HEK293 (cell line): ENCODE measurements around the gene ZFHX3.

Experiments used
- CTCF ChIA-PET: fragments of 350-600 bp; formaldehyde crosslinking; extraction: SDS; loops from one replicate; lab custom pipeline; 2021; ENCODE audit warnings: antibody characterized with exemption; lab: Yijun Ruan, JAX
- POLR2A ChIA-PET: fragments of 300-600 bp; formaldehyde crosslinking; extraction: SDS; loops from one replicate; lab custom pipeline; 2020; ENCODE audit warnings: antibody characterized with exemption, inconsistent platforms; lab: Yijun Ruan, JAX
- H3K27ac ChIP-seq: fragments of 200-500 bp; sonication (Bioruptor generic); 2 replicates; pipeline ENCODE4 v1.5.1; 2014; ENCODE audit warnings: low read depth, low read length, control low read depth, inconsistent platforms; ENCODE audit errors: extremely low read depth
- H3K36me3 ChIP-seq, 2 experiments: fragments of 200-500 bp in 1 of 2; sonication (Bioruptor generic) in 1 of 2; 1 replicate in 1 of 2; 2 replicates in 1 of 2; pipeline ENCODE4 v1.5.1; 2014 to 2017; ENCODE audit warnings: inconsistent platforms in 2 of 2, low read length in 2 of 2; ENCODE audit not compliant: control insufficient read depth in 2 of 2, insufficient read depth in 1 of 2
- H3K4me1 ChIP-seq: fragments of 200-500 bp; sonication (Bioruptor generic); 2 replicates; pipeline ENCODE4 v1.5.1; 2014; ENCODE audit warnings: mild to moderate bottlenecking, low read length, inconsistent platforms; ENCODE audit not compliant: control insufficient read depth, insufficient read depth
- H3K4me3 ChIP-seq: 2 replicates; pipeline ENCODE4 v1.5.1; 2011; ENCODE audit warnings: low read depth, mild to moderate bottlenecking, control low read depth, low read length, moderate library complexity
- H3K9me3 ChIP-seq: fragments of 200-500 bp; sonication (Bioruptor generic); 2 replicates; pipeline ENCODE4 v1.5.1; 2014; ENCODE audit warnings: low read depth, low read length, inconsistent platforms; ENCODE audit not compliant: control insufficient read depth, insufficient read depth
- HOXD13 ChIP-seq: sonication (generic); formaldehyde crosslinking; IDR thresholded peaks from 2 replicates; pipeline ENCODE4 v1.8.0; 2022; ENCODE audit warnings: missing genetic modification reagents, borderline replicate concordance
- IKZF3 ChIP-seq: fragments of 450-650 bp; IDR thresholded peaks from 2 replicates; pipeline ENCODE4 v1.5.0; 2018; ENCODE audit warnings: missing biosample characterization, mild to moderate bottlenecking, missing genetic modification characterization, moderate library complexity
- MZF1 ChIP-seq: fragments of 450-650 bp; formaldehyde crosslinking; IDR thresholded peaks from 2 replicates; pipeline ENCODE4 v1.5.1; 2017; ENCODE audit warnings: missing biosample characterization, missing genetic modification characterization, borderline replicate concordance
- SETDB1 ChIP-seq: IDR thresholded peaks from one replicate; pipeline ENCODE4 v1.6.1; 2017; ENCODE audit warnings: mild to moderate bottlenecking, low read length, moderate library complexity, mixed read lengths; ENCODE audit not compliant: insufficient read length
- SP2 ChIP-seq: fragments of 450-650 bp; formaldehyde crosslinking; IDR thresholded peaks from 2 replicates; pipeline ENCODE4 v1.5.1; 2016; ENCODE audit warnings: missing biosample characterization, missing genetic modification characterization
- TRIM28 ChIP-seq: IDR thresholded peaks from 2 replicates; pipeline ENCODE4 v1.6.1; 2011; ENCODE audit warnings: low read length, control low read depth, borderline replicate concordance
- WT1 ChIP-seq: fragments of 450-650 bp; formaldehyde crosslinking; IDR thresholded peaks from 2 replicates; pipeline ENCODE4 v1.5.1; 2016; ENCODE audit warnings: missing biosample characterization, missing genetic modification characterization
- ZBTB8A ChIP-seq: fragments of 450-650 bp; formaldehyde crosslinking; IDR thresholded peaks from 2 replicates; pipeline ENCODE4 v1.5.1; 2016; ENCODE audit warnings: missing biosample characterization, missing genetic modification characterization
- ZFP37 ChIP-seq: fragments of 450-650 bp; formaldehyde crosslinking; IDR thresholded peaks from 2 replicates; pipeline ENCODE4 v1.5.1; 2016; ENCODE audit warnings: missing biosample characterization, missing genetic modification characterization
- ZNF2 ChIP-seq: fragments of 450-650 bp; formaldehyde crosslinking; IDR thresholded peaks from 2 replicates; pipeline ENCODE4 v1.5.1; 2016; ENCODE audit warnings: missing biosample characterization, missing genetic modification characterization
- ZNF248 ChIP-seq: fragments of 450-650 bp; formaldehyde crosslinking; IDR thresholded peaks from 2 replicates; pipeline ENCODE4 v1.5.1; 2017; ENCODE audit warnings: missing biosample characterization, missing genetic modification characterization
- ZNF302 ChIP-seq: fragments of 450-650 bp; formaldehyde crosslinking; IDR thresholded peaks from 2 replicates; pipeline ENCODE4 v1.5.1; 2016; ENCODE audit warnings: missing biosample characterization, missing genetic modification characterization, low read depth
- ZNF529 ChIP-seq: fragments of 450-650 bp; formaldehyde crosslinking; IDR thresholded peaks from 2 replicates; pipeline ENCODE4 v1.5.1; 2017; ENCODE audit warnings: missing genetic modification characterization, missing biosample characterization; ENCODE audit not compliant: insufficient replicate concordance
- ZNF792 ChIP-seq: fragments of 450-650 bp; formaldehyde crosslinking; IDR thresholded peaks from 2 replicates; pipeline ENCODE4 v1.5.1; 2016; ENCODE audit warnings: missing biosample characterization, missing genetic modification characterization
- TF ChIP-seq, protein P1 (sequence below): fragments of 450-650 bp; formaldehyde crosslinking; IDR thresholded peaks from 2 replicates; pipeline ENCODE4 v1.5.1; 2016; ENCODE audit warnings: missing biosample characterization, missing genetic modification characterization
- TF ChIP-seq, protein P2 (sequence below): fragments of 450-650 bp; formaldehyde crosslinking; IDR thresholded peaks from 2 replicates; pipeline ENCODE4 v1.5.1; 2016; ENCODE audit warnings: missing biosample characterization, missing genetic modification characterization
- TF ChIP-seq, protein P3 (sequence below): fragments of 450-650 bp; formaldehyde crosslinking; IDR thresholded peaks from 2 replicates; pipeline ENCODE4 v1.5.1; 2016; ENCODE audit warnings: missing biosample characterization, missing genetic modification characterization, borderline replicate concordance
- TF ChIP-seq, protein P4 (sequence below): fragments of 450-650 bp; IDR thresholded peaks from 2 replicates; pipeline ENCODE4 v1.5.1; 2018; ENCODE audit warnings: missing biosample characterization, mild to moderate bottlenecking, missing genetic modification characterization

The ZFHX3 gene

DNA sequence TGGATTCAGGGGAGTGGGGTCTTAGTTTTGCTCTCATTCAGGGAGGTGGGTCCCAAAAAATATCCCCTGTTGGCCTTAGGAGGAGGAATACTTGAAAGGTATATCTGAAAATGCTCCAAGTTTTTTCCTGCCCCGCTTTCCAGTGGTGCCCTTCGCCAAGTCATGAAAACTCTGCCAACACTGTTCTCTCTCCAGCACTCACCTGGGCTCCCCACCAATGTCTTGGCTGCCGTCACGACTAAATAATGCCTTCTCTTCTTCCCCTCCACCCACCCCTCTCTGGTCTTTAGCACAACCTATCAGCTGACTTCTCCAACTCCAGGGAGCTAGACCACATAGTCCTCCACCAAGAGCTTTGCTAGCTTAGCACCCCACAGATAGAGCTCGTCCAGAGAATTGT lies 30.6 kb downstream of the ZFHX3 start:
- H3K4me1 ChIP-seq: peaks cover 22% of the 10 kb centered on the region
- POLR2A ChIA-PET: no interaction called here
- CTCF ChIA-PET: no interaction called here

More for the DNA sequence above, 30.6 kb downstream of the ZFHX3 start:
- Histone ChIP-seq H3K27ac (no peak overlapping the region), H3K4me3 (no peak overlapping the region), H3K36me3 (no peaks in the 10 kb centered on the region), H3K9me3 (no peaks in the 10 kb centered on the region)
- TF ChIP-seq IKZF3 (tag by site-specific recombination) (no peak), HOXD13 (CRISPR knock-in tag) (no peak), ZNF792 (tag by site-specific recombination) (no peak), ZNF2 (tag by site-specific recombination) (no peak), ZNF529 (tag by site-specific recombination) (no peak), ZNF302 (tag by site-specific recombination) (no peak), MZF1 (tag by site-specific recombination) (no peak), TRIM28 (no peak), ZFP37 (no peak), ZNF248 (tag by site-specific recombination) (no peak), ZBTB8A (tag by site-specific recombination) (no peak), WT1 (tag by site-specific recombination) (no peak), SETDB1 (no peak), SP2 (tag by site-specific recombination) (no peak)
- TF ChIP-seq, protein P1, sequence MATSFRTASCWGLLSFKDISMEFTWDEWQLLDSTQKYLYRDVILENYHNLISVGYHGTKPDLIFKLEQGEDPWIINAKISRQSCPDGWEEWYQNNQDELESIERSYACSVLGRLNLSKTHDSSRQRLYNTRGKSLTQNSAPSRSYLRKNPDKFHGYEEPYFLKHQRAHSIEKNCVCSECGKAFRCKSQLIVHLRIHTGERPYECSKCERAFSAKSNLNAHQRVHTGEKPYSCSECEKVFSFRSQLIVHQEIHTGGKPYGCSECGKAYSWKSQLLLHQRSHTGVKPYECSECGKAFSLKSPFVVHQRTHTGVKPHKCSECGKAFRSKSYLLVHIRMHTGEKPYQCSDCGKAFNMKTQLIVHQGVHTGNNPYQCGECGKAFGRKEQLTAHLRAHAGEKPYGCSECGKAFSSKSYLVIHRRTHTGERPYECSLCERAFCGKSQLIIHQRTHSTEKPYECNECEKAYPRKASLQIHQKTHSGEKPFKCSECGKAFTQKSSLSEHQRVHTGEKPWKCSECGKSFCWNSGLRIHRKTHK (tag by site-specific recombination): no peak
- TF ChIP-seq, protein P2, sequence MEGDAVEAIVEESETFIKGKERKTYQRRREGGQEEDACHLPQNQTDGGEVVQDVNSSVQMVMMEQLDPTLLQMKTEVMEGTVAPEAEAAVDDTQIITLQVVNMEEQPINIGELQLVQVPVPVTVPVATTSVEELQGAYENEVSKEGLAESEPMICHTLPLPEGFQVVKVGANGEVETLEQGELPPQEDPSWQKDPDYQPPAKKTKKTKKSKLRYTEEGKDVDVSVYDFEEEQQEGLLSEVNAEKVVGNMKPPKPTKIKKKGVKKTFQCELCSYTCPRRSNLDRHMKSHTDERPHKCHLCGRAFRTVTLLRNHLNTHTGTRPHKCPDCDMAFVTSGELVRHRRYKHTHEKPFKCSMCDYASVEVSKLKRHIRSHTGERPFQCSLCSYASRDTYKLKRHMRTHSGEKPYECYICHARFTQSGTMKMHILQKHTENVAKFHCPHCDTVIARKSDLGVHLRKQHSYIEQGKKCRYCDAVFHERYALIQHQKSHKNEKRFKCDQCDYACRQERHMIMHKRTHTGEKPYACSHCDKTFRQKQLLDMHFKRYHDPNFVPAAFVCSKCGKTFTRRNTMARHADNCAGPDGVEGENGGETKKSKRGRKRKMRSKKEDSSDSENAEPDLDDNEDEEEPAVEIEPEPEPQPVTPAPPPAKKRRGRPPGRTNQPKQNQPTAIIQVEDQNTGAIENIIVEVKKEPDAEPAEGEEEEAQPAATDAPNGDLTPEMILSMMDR: no peak
- TF ChIP-seq, protein P3, sequence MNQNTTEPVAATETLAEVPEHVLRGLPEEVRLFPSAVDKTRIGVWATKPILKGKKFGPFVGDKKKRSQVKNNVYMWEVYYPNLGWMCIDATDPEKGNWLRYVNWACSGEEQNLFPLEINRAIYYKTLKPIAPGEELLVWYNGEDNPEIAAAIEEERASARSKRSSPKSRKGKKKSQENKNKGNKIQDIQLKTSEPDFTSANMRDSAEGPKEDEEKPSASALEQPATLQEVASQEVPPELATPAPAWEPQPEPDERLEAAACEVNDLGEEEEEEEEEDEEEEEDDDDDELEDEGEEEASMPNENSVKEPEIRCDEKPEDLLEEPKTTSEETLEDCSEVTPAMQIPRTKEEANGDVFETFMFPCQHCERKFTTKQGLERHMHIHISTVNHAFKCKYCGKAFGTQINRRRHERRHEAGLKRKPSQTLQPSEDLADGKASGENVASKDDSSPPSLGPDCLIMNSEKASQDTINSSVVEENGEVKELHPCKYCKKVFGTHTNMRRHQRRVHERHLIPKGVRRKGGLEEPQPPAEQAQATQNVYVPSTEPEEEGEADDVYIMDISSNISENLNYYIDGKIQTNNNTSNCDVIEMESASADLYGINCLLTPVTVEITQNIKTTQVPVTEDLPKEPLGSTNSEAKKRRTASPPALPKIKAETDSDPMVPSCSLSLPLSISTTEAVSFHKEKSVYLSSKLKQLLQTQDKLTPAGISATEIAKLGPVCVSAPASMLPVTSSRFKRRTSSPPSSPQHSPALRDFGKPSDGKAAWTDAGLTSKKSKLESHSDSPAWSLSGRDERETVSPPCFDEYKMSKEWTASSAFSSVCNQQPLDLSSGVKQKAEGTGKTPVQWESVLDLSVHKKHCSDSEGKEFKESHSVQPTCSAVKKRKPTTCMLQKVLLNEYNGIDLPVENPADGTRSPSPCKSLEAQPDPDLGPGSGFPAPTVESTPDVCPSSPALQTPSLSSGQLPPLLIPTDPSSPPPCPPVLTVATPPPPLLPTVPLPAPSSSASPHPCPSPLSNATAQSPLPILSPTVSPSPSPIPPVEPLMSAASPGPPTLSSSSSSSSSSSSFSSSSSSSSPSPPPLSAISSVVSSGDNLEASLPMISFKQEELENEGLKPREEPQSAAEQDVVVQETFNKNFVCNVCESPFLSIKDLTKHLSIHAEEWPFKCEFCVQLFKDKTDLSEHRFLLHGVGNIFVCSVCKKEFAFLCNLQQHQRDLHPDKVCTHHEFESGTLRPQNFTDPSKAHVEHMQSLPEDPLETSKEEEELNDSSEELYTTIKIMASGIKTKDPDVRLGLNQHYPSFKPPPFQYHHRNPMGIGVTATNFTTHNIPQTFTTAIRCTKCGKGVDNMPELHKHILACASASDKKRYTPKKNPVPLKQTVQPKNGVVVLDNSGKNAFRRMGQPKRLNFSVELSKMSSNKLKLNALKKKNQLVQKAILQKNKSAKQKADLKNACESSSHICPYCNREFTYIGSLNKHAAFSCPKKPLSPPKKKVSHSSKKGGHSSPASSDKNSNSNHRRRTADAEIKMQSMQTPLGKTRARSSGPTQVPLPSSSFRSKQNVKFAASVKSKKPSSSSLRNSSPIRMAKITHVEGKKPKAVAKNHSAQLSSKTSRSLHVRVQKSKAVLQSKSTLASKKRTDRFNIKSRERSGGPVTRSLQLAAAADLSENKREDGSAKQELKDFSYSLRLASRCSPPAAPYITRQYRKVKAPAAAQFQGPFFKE (tag by site-specific recombination): no peak
- TF ChIP-seq, protein P4, sequence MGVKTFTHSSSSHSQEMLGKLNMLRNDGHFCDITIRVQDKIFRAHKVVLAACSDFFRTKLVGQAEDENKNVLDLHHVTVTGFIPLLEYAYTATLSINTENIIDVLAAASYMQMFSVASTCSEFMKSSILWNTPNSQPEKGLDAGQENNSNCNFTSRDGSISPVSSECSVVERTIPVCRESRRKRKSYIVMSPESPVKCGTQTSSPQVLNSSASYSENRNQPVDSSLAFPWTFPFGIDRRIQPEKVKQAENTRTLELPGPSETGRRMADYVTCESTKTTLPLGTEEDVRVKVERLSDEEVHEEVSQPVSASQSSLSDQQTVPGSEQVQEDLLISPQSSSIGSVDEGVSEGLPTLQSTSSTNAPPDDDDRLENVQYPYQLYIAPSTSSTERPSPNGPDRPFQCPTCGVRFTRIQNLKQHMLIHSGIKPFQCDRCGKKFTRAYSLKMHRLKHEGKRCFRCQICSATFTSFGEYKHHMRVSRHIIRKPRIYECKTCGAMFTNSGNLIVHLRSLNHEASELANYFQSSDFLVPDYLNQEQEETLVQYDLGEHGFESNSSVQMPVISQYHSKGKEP (tag by site-specific recombination): no peak
